CD4-positive, alpha-beta T cell treated with Interferon gamma for 1 hour (primary cell): ENCODE measurements around the gene BCAS1.

ENCODE experiments used
- DNase-seq: peaks from one replicate; pipeline ENCODE4 v3.0.0-alpha.2; 2020

The BCAS1 gene, protein sequence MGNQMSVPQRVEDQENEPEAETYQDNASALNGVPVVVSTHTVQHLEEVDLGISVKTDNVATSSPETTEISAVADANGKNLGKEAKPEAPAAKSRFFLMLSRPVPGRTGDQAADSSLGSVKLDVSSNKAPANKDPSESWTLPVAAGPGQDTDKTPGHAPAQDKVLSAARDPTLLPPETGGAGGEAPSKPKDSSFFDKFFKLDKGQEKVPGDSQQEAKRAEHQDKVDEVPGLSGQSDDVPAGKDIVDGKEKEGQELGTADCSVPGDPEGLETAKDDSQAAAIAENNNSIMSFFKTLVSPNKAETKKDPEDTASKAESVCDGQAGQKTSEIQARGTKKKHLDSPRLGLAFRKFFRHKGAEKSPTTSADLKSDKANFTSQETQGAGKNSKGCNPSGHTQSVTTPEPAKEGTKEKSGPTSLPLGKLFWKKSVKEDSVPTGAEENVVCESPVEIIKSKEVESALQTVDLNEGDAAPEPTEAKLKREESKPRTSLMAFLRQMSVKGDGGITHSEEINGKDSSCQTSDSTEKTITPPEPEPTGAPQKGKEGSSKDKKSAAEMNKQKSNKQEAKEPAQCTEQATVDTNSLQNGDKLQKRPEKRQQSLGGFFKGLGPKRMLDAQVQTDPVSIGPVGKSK

GRCh38 chr20:54070187-54070987, at the start of gene BCAS1:
Gene BCAS1 (minus strand): TSS chr20:54070594. CDS start chr20:54058718, 11,876 bp downstream.
- no peak for DNase-seq

DNA sequence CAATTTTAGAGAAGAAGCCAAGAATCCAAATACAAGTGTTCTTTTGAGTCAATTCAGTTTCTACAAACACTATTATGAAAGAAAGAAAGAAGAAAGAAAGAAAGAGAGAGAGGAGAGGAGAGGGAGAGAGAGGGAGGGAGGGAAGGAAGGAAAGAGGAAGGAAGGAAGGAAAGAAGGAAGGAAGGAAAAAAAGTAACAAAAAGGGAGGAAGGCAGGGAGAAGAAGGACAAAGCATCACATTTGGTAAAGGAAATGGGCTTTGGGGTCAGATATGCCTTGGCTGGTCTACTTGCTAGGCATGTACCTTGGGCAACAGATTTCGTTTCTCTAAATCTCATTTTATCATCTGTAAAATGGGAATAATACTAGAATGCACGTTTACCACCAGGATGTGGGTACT, 49.4 kb upstream of the BCAS1 start:
- DNase-seq: no peak

DNA sequence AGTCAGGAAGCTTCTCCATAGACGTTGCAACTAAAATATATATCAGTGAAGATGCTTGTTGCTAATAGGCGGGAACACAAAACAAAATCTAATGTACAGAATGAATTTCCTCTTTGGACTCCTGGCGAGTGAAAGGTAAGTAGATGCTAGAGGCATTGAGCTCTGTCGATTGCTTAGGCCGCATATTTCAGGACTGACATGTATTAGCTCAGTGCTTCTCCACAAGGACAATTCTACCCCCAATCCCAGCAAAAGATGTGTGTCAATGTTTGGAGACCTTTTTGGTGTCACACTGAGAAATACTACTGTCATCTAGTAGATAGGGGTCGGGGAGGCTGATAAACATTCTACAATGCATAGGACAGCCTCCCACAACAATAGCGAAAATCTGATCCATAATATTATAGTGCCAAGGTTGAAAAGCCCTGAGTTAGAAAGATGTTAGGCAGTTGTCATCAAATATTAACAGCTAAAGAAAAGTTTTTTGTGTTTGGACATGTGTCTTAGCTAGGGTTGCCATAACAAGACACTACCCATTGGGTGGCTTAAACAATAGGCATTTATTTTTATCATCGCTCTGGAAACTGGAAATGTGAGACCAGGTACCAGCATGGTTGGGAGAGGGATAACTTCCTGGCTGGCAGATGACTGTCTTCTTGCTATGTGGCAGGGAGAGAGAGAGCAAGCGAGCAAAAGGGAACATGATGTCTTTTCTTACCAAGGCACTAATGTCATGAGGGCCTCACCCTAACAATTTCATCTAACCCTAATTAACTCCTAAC, 48.0 kb upstream of the BCAS1 start:
- no peak for DNase-seq

DNA sequence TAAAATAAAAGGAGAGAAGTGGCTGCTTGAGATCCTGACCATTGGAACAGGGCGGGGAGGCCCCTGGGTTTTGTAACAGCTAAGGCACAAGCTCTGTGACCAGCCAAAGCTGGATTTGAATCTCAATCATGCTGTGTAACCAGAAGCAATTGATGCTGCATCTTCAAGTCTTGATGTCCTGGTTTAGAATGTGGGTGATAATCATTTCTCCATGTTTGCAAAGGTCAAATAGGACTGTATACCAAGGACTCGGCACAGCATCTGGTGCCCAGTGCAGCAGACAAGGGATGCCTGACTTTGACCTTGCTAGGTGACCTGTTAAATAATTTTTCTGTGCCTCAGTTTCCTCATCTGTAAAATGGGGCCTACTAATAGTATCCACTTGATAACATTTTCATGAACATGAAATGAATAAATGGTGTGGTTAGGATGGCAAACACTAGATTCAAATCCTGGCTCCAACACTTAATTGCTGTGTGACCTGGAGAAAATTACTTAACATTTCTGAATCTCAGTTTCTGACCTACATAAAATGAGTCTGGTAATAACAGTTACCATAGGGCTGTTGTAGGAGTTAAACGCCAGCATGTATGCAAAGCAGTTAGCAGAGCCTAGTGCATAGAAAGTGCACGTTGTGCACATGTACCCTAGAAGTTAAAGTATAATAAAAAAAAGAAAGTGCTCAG, 46.3 kb upstream of the BCAS1 start:
- DNase-seq: no peak

GRCh38 chr20:54115172-54115854, 44.9 kb upstream of the BCAS1 start:
- DNase-seq: no peak

DNA sequence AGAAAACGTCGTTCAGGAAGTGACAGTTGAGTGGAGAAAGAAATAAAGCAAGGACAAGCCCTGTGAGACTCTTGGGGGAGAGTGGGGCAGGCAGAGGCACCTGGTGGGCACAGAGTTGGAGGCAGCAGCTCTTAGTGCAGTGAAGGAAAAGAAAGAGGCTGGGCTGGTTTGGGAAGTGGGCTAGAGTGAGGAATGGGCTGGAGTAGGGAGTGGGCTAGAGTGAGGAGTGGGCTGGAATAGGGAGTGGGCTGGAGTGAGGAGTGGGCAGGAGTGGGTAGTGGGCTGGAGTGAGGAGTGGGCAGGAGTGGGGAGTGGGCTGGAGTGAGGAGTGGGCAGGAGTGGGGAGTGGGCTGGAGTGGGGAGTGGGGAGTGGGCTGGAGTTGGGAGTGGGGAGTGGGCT, 43.7 kb upstream of the BCAS1 start:
- DNase-seq: no peak

GRCh38 chr20:54113566-54113965, 43.2 kb upstream of the BCAS1 start:
- DNase-seq: no peak

DNA sequence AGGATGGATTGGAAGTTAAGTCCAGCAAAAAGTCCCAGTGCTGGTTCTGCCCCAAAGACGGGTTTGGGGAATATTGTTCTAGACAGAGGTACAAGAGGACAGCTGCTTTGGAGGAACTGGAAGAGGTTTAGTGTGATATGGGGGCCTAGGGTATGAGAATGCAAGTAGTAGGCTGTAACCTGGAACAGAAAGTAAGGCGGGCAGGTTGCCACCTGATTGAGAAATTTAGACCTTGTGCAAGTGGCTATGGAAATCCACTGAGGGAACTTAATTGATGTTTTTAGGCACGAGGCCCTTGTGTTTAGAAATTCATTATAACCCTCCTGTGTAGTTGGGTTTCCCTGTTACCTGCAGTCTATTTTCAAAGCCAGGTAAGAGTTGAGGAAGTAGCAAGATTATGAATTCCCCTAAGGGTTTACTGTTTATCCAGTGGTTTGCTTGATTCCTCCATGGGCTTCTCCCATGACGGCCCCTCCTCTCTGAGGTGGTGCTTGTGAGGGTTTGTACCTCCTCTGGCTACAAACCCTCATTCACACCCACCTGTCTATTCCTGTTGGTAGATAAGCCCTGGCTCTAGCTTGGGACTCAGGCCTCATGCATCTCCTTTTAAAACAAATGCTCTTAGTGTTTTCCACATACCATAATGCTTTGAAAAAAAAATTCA, 42.0 kb upstream of the BCAS1 start:
- no peak for DNase-seq

DNA sequence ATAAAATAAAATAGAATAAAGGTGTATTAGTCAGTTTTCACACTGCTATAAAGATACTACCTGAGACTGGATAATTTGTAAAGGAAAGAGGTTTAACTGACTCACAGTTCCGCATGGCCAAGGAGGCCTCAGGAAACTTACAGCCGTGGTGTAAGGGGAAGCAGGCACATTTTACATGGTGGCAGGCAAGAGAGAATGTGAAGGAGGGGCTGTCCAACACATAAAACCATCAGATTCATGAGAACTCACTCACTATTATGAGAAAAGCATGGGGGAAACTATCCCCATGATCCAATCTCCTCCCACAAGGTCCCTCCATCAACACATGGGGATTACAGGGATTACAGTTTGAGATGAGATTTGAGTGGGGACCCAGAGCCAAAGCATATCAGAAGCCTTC, 41.1 kb upstream of the BCAS1 start:
- no peak for DNase-seq

- DNase-seq: no peak
Measured at GRCh38 chr20:54110457-54110856, 40.1 kb upstream of the BCAS1 start.

GRCh38 chr20:54110041-54110440, 39.6 kb upstream of the BCAS1 start:
- DNase-seq: no peak

- DNase-seq: no peak
Measured at GRCh38 chr20:54108817-54109216, 38.4 kb upstream of the BCAS1 start.

- no peak for DNase-seq
Measured at GRCh38 chr20:54108326-54108642, 37.9 kb upstream of the BCAS1 start.

DNA sequence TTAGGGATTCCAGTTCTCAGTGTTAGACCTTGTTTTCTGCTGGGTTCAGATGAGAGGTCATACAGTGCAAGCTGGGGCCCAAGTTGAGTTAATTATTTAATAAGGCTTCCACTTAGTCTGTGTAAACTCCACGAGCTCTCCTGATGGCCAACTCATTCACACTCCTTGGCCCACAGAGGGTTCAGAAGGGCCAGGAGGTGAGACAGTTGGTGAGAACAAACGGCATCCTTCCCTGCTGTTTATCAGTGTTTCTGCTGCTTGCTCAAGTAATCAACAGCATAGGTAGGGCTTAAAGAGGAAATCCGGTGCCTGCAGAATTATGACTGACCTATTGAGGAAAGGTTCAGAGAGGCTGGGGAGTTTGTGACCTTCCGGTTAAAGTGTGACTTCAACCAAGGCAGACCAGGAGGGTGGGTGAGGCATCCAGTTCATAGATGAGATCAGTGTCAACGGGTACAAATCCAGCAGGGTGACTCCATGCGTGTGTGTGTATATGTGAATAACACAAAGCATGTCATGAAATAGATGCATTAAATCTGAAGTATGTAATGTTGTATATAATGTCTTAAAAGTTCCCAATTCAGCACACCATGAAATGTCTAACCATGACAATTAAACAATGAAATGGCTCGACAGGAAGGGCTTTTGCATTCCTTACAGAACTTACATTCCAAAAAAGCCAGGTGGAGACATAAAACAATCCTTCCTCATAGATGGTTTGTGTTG, 37.4 kb upstream of the BCAS1 start:
- DNase-seq: no peak

DNA sequence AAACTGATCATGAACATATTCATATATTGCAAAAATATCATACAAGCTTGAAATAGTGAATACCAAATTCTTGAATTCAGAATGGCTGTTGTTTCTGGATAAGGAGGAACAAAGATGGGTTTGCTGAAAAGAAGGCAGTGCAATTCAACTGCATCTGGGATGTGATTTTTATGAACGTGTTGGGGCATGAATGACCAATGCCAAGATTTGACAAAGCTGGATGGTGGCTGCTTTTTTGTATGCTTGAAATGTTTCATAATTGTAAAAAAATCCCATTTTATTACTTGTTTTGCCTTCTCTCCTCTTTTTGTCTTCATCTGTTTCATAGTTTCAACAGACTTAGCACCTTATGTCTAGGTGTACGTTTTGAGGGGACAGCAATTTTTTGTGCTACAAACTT, 36.8 kb upstream of the BCAS1 start:
- DNase-seq: no peak

DNA sequence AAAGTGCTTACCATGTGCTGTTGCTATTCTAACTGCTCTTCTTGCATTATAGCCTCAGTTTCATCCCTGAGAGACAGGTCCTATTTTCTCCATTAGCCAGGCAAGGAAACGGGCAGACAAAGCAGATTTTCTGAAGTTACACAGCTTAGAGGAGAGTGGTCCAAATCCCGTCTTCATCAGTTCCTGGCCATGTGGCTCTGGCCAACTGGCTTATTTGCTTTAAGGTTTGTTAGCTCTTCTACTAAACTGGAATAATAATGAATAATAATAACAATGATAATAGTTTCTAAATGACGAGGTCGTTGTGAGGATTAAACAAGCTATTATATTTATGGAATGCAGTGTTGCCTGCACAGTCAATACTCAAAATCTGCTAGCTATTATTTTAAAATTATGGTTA, 35.8 kb upstream of the BCAS1 start:
- no peak for DNase-seq

- no peak for DNase-seq
Measured at GRCh38 chr20:54105653-54106052, 35.3 kb upstream of the BCAS1 start.

- DNase-seq: no peak
Measured at GRCh38 chr20:54104781-54105180, 34.4 kb upstream of the BCAS1 start.

DNA sequence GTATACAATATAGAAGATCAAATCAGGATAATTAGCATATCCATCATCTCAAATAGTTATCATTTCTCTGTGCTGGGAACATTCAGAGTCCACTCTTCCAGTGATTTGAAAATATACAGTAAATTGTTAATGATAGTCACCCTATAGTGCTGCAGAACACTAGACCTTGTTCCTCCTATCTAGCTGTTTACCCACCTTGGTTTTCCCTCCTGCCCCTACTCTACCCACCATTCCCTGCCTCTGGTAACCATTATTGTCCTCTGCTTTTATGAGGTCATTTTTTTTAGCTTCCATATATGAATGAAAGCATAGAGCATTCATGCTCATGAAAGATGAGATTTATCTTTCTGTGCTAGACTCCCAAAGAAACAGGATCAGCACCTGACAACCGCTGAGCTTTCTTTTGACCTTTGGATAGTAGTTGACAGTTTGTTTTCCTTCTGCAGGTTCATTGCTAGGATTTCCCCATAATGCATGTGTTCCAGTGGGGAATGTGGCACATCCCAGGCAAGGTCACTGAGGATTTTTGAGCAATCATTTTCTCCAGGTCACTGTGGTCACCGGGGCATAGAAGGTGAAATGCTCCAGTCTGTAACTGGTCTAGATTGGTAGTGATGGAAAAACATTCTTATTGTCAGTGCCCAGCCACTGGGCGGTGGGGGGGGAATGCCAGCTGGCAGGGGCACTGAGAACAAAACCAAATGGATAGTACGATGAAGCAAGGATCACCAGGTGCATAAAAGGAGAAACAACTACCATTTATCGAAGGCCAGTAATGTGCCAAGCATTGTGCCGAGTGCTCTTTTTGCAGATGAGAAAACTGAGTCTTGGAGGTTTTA, 33.6 kb upstream of the BCAS1 start:
- no peak for DNase-seq
